TTC549 (cell line): Measurements from ENCODE around the gene TNKS1BP1.

Source experiments
- FAIRE-seq: peaks from 2 replicates; lab custom pipeline; 2012; peaks lifted over from hg19 to GRCh38; lab: Jason Lieb, UNC

Gene TNKS1BP1

DNA sequence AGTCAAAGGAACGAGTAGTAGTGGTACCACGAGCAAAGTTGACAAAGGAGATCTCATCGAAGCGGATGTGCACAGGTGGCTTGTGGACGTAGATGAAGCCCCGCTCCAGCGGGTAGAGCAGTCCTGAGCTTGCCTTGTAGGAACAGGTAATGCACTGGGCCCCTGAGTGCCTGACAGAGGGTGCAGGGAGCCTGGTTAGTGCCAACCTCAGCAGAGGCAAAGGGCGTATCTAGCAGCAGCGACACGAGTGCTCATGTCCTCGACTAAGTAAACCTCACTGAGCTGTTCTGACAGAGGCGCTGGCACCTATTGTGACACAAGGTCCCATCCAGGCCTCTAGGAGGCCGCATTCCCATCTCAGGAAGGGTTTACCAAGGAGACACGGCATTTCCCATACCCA lies 7.0 kb upstream of the TNKS1BP1 start:
- no peak for FAIRE-seq

DNA sequence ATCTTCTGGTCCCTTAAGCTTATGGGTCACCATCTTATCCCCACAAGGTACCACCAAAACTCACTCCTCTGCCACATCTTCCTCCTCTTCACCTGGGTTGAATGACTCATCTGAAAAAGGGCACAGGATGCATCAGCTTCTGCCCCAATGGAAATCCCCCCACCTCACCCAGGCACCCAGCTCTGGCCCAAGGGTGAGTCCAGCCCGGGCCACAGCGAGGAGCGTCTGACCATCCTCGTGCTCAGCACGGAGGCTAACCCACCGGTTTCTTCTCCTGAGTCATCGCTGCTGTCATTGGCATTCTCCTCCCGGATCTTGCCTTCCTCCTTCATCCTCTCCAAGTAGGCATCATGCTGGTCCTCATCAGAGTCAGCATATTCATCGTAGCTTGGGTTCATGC lies 5.3 kb upstream of the TNKS1BP1 start:
- no peak for FAIRE-seq

DNA sequence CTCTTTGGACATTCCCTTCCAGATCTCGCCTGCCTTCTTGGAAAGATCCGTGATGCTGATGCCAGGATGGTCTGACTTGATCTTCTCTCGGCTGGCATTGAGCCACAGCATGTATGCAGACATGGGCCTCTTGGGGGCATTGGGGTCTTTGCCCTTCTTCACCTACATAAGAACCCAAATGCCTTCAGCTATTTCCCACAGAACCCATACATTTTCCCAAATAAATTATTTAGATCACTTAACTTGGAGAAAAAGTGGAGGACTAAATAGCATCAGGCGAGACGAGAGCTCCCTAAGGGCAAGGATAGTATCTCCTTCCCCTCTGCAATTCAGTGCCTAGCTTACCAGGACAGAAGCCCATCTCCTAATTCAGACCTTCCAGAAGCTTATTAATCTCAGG lies 3.0 kb upstream of the TNKS1BP1 start:
- no peak for FAIRE-seq

DNA sequence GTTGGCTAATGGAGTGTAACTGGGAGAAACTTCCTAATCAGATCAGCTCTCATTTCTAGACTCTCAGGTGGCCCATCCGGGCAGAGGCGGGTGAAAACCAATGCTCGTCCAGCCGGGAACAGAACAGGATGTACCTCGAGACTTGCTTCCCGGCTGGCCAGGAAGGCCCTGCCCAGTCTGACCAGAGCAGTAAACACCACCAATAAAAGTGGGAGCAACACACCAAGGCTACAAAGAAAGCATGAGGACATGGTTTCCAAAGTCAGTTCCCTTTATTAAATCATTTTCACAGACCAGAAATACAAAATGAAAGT lies 940 bp upstream of the TNKS1BP1 start:
- FAIRE-seq, result no peak

DNA sequence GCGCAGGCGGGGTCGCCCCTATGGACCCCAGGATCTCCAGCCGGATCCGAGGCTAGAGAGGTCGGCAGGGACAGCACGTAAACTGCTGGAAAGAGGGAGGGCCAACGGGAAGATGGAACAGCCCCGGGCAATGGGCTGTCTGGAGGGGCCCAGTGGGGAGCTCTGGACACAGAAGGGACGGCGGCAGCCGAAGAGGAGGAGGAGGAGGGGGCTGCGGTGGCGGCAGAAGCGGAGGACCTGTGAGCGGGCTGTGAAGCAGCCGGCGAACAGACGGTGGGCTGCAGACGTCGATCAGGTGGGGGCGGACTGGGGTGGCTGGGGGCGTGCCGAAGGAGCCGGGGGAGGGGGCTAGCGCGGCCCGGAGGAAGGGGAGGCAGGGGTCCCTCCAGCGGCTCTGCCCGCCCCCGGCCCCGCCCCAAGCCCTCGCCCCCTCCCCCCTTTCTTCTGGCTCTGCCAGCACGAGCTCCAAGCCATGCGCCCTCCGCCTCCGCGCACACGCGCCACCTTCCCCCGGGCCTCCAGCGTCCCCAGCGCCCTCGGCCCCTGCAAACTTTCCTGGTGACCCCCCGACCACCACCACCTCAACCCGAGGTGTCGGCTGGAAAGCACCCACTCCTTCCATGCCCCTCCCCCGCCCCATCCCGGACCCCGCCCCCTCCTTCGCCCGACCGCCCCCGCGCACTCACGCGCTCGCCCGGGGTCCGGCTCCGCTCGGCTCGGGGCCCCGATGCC lies 432 bp downstream of the TNKS1BP1 start:
- no peak for FAIRE-seq

DNA sequence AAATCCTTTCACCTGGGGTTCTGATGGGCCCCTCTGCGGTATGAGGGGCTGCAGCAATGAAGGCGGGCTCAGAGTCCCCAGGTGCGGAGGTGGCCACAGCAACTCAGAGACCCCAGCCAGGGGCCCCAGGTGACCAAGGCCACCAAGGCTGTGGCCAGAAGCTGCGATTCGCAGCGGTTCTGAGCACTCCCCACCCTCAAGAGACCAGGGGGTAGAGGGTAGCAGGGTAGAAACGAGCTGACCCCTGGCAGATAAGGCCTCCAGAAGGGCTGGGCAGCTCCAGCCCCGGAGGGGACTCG lies 948 bp downstream of the TNKS1BP1 start:
- no peak for FAIRE-seq

DNA sequence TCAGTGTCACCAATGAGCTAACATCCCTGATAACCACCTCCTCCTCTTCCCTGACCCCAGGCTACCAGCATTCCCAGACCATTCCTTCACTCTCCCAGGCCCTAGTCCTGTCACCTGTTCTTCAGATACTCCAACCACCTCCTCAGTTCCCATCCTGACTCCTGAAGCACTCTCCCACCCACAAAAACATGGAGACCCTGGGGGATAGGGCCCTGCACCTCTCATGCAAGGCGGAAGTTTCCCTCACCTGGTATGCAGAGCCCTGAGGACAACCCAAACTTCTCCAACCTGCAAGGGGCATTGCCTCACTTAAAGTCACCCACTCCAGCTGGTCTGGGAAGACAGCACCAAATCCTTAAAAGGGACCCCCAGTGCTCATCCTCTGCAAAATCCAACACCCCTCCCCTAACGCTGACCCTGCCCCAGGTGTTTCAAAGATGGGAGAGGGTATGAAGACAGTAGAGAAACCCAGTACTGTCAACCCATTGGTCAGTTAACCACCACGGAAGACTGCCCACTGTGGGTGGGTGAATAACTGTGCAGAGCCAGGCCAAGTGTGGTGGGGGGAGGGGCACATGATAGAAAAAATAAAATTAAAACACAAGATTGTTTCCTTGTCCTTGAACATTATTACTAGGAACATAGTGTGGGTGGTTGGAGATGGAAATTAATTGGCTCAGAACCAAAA lies 1.4 kb downstream of the TNKS1BP1 start:
- no peak for FAIRE-seq

DNA sequence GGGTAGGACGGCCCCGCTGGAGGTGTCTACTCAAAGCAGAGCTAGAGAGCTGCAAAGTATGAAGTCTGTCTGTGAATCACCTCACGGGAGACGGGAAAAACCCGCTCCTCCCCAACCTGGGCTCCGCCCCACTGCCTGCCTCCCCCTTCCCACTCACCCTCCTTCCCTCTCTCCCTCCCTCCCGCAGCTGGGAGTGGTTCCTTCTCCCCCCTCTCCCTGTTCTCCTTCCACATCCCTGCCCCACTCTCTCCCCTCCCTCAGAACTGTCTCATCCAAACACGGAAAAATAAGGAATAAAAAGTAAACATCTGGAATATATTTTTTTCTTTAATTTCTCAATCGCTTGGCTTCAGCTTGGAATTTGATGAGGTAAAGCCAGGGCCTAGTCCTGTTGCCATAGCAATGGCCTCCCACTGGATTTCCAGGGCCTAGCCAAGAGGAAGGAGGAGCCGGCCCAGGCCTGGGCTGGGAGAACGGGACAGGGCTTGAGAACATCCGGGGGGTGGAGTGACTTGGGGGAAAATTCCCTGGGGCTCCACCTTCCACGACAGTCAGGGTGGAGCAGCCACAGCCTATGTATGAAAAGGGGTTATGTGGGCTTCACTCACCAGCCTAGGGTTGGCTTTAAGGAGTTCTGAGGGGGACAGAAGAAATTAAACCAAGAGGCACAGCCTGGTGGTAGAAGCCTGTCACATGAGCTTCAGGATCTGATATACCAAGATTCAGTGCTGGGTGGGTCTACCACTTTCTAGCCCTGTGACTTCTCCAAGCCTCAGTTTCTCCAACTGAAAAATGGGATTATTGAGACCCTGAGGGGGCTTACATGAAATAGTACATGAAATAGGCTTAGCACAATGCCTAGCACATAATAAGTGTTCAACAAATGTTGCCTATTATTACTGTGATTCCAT lies 2.2 kb downstream of the TNKS1BP1 start:
- no peak for FAIRE-seq

DNA sequence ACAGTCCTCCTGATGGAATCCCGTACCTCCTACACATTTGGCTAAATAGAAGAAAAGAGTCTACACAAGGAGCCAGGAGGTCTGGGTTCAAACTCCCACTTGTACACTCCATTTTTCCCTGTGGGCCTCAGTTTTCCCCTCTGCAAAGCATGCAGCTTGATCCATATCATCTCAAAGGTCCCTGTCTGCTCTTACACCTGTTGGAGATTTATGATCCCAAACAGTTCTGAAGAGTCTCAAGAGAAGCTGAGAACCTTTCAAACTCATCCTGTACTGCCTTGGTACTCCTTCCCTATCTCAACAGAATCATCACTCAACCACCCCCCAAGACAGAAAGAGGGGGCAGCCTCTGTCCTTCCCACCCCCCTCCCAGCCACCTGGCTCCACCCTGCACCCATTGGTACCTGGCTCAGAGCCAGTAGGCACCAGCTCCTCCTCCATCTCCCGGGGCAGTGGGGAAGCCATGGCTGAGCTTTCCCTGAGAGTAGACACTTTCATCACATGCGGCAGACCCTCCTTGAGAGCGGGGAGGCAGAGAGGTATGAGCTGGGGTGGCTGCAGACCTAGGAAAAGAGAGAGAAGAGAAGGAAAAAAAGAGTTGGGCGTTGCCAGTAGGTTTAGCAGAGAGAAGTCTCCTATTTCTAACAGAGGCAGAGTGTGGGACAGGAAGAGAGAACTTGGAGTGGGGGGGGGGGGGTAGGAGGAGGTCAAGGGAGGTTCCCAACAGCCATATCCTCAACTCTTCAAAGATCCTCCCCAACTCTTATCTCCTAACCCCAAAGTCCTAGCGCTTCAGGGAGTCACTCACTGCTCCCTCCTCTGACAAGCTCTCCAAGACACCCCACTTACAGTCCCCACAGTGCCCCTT lies 3.1 kb downstream of the TNKS1BP1 start:
- FAIRE-seq, result no peak

DNA sequence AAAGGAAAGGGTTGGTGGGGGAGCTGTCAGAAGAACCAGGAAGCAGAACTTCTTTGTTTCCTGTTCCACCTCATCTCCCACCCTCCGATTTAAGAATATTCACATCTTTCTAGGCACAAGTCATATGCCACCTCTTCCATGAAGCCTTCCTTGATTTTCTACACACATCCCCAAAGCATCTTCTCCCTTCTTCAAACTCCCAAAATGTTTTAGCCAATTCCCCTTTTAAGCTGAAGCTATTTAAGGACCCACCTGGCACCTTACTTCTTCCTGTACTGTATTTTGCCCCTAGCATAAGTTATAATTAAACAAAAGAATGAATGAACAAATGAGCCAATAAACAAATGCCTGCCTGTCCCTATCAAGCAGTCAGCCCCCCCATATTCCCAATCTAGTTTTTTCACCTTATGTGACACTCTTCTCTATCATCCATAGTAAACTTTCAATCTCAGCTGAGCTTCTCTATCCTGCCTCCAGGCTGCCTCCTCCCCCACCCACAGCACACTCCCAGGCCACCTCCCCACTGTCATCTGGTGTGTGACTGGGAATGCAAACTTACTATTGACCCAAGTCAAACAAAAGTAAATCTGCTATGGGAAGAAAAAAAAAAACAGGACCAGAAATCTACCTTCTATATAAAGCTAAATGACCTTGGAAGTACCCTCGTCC lies 3.9 kb downstream of the TNKS1BP1 start:
- no peak for FAIRE-seq

DNA sequence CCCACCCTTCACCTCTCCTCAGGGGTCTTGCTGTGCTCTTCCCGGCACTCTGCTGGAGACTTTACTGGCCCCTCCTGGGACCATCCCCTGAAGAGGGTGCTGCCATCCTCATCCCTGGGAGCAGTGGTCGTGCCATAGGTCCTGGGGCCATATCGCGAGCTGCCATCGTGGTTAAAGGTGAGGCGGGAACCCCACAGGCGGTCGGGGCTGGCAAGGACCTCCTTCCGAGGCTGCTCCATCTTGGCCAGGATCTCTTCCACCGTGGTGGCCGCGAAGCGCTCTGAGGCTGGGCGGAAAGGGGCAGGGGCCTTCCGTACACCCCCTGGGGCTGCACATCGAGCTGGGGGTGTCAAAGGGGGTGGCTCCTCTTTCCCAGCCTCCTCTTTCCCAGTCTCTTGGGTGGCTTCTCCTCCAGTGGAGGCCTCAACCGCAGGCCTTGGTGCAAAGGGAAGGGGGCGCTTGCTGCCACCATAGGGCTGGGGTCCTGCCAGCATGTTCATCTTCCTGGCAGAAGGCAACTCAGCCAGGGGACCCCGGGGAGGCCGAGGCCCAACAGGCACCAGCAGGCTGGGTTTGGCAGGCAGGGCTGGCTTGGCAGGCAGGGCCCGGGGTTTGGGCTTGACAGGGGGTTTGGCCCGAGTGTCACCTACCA lies 4.6 kb downstream of the TNKS1BP1 start:
- no peak for FAIRE-seq

DNA sequence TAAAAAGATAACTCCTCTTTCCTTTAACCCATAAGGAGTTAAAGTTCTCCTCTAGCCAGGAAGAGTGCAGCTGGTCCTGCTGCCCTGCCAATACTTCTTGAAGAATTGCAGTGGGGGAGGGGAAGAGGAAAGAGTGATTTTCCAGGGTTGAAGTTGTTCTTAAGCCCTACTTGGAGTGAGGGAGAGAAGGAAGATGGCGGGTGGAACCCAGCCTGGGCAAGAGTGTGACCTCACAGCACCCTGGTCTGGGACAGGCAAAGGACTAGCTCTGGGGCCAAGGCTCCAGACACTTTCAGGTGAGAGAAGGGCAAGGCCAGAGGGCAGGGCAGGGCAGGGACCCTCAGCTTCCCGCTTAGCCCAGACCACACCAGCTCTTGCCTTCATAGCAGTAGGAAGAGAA lies 6.6 kb downstream of the TNKS1BP1 start:
- no peak for FAIRE-seq

DNA sequence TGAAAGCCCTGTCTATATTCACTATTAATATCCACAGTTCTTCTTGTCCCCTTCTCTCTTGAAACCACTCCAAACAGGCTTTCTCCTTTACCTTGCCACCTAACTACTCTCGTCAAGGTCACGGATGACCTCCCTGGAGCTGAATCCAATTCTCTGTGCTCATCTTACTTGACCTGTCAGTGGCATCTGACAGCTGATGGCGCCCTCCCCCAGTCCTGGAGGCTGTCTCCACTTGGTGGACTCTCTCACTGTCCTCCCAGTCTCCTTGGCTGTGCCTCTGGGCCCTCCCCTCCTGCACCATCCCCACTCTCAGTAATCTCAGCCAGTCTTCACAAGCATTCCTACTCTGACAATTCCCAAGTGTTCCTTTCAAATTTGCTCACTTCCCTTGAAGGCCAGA lies 8.7 kb downstream of the TNKS1BP1 start:
- FAIRE-seq, result no peak

DNA sequence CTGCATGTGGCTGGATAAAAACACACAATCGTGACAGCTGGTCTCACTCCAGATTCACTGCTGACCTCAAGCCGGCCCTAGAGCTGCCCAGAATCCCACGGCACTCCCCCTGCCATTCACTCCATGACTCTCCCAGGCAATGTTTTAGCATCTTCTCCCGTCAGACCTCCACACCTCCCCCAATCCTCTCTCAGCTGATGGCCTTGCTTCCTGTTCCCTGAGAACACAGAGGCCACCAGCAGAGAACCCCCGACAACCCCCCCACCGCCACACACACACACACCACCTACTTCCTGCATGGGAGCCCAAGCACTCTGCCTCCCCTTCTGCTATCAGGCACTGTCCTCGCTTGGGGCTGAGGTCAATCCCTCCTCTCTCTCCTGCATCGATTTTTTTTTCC lies 9.3 kb downstream of the TNKS1BP1 start:
- FAIRE-seq, result no peak

DNA sequence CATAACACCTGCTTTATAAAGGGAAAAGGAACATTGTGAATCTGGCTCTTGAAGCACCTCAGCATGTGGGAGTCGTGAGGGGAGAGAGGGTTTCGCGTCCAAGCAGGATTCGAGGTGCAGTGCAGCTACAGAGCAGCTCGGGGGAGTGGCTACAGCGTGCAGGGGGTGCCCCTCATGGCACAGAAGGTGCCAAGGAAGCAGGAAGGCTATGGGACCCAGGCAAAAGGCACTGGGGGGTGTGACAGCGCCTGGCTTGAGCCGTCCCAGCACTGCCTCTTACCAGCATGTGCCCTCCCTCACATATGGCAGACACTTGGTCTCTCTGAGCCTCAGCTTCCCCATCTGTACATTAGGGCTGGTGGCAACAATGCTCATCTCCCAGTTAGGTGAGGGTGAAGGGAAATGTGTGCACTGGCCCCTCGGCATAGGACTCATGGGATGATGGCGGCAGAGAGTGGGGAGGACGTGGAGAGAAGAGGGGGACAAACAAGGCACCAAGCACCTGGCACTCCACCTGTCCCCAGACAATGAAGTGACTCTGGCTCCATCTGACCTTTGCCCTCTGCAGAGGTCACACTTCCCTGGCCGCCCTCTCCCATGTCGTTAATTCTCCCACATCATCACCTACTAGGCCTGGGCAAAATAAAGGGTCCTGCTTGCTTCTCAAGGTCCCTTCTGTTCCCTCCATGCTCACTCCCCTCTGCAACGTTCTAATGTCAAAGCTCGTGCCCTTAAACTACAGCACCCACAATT lies 10.4 kb downstream of the TNKS1BP1 start:
- FAIRE-seq, result no peak

DNA sequence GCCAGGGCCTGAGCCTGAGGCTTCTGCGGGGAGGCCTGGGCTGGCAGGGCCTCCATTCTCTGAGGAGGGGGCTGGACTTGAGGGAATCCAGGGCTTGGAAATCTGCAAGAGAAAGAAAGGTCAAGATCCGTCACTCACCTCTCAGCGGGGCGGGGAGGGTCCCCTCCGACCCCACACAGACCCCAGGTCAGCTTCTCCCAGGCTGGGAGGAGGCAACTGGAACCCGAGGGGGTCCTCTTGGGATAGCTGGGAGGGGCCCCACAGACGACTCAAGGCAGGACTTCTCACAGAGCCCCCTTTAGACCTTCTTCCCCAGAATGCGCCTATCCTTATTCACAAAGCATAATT lies 11.0 kb downstream of the TNKS1BP1 start:
- no peak for FAIRE-seq

DNA sequence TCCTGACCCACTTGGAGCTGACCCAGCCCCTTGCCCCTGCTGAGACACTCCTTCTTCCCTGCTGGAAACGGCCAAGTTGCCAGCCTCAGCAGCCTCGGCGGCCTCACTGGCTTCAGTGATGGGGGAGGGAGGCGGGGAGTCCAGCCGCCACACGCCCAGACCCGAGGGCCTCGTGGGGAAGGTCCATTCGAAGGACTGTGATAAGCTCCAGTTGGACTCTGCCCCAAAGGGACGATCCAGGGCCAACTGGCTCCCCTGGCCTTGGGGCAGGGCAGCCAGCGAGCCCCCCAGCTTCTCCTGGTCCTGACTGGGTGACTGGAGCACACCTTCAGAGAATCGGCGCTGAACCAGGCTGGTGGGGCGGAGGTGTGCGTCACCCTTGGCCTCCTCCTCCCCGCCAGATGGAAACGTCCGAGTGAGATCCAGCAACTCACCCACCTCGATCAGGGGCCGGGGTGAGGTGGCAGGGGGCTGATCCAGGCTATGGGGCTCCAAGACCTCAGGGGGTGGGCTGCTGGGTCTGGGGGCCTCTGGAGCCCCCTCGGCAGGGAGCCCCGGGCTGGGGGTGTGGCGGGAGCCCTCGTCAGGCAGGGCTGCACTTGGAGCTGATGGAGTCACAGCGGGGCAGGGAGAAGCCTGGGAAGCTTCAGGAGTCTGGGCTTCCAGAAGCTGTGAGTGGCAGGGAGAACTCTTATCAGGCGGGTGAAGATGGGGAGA lies 11.5 kb downstream of the TNKS1BP1 start:
- no peak for FAIRE-seq

DNA sequence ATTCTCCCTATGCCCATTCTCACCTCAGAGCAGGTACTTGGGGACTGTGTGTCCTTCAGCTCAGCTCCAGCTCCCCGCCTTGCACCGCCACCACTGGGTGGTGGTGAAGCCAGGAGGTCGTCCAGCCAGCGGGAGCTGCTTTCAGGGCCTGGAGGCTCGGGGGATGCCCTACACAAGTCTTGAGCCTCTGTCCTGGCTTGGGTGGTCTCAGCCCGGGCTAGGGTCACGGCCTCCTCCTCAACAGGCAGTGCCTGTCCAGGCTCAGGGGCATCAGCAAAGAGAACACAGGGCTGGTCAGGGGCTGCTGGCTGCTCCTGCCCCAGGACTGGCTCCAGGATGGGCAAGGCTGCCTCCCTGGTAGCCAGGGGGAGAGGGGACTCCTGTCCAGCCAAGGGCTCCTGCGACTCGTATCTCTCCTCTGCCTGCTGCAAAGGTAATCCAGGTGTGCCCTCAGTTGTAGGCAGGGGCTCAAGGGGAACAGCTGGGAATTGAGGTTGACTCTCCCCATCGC lies 12.2 kb downstream of the TNKS1BP1 start:
- FAIRE-seq, result no peak

DNA sequence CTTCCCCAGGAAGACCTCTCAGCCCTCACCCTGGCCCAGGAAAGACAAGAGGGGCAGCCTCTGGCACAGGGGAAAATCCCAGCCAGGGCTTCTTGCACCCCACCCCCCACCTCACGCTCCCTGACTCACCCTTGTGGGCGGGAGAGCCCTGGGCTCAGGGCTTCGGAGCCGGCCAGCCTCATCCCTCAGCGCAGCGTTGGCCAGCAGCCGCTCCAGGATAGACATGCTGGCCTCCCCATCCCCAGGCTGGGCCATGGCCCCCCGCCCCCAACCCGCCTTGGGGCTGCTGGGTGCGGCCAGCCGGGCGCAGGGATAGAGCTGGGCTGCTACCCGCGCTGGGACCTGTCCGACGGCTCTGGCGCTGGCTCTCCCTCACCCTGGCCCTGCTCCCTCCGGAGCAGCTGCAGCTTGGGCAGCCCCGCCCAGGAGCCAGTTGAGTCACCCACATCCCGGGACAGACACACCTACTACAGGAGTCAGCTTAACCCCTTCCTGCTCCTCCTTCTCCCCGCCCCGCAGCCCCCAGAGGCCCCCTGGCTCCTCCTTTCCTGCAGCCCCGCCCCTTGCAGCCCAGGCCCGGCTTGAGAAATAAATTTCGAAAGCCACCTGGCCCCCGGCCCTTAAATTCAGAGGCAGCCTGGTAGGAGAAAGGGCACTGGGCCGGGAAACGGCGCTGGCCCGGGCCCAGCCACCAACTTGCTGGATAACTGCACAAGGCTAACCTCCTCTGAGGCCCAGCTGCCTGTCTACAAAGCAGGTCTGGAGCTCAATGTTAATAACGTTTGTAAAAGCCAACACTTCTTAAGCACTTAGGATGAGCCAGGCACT lies 13.4 kb downstream of the TNKS1BP1 start:
- FAIRE-seq, result no peak
